ENCODE results near the gene IQCC.
"Not testable (repeated sequence)": the region's sequence is repeated elsewhere in the genome, so short reads cannot be mapped to it uniquely, and the experiment has no call there.

Gene IQCC

GRCh38 chr1:32205401-32206370 lies at the start of gene IQCC:
Gene IQCC, plus strand, starts transcription at chr1:32205671. Its CDS starts 11 bp downstream, at chr1:32205682.
- DNase-seq (ENCODE audit: low read depth in 2 of 2) = peak; percentile 82 to 84

- no peak for DNase-seq (ENCODE audit: low read depth in 2 of 2)
These were observed 46.3 kb upstream of the IQCC start for GRCh38 chr1:32159189-32159588.

- DNase-seq (ENCODE audit: low read depth in 2 of 2) = no peak
These were observed 42.1 kb upstream of the IQCC start for GRCh38 chr1:32163405-32163804.

GRCh38 chr1:32165633-32166032 lies 39.8 kb upstream of the IQCC start:
- not testable (repeated sequence) for DNase-seq (ENCODE audit: low read depth in 2 of 2)

- no peak for DNase-seq (ENCODE audit: low read depth in 2 of 2)
These were observed 34.5 kb upstream of the IQCC start for GRCh38 chr1:32170991-32171390.

GRCh38 chr1:32172621-32173245 lies 32.7 kb upstream of the IQCC start:
- DNase-seq (ENCODE audit: low read depth in 2 of 2) = no peak

GRCh38 chr1:32178380-32179192 lies 26.9 kb upstream of the IQCC start:
- no peak for DNase-seq (ENCODE audit: low read depth in 2 of 2)

GRCh38 chr1:32179193-32179442 lies 26.4 kb upstream of the IQCC start:
- no peak for DNase-seq (ENCODE audit: low read depth in 2 of 2)

GRCh38 chr1:32179443-32180185 lies 25.9 kb upstream of the IQCC start, which contains the start of gene TXLNA:
Gene TXLNA, plus strand, starts transcription at chr1:32179675. Its CDS starts 671 bp downstream, at chr1:32180346.
- peak; percentile 90 to 91 for DNase-seq (ENCODE audit: low read depth in 2 of 2)

- DNase-seq (ENCODE audit: low read depth in 2 of 2) = peak in 1 of 2 donors; percentile 25
These were observed 25.0 kb upstream of the IQCC start for GRCh38 chr1:32180186-32181060.

GRCh38 chr1:32181065-32181464 lies 24.4 kb upstream of the IQCC start:
- DNase-seq (ENCODE audit: low read depth in 2 of 2) = no peak

- no peak for DNase-seq (ENCODE audit: low read depth in 2 of 2)
These were observed 23.9 kb upstream of the IQCC start for GRCh38 chr1:32181563-32181962.

- DNase-seq (ENCODE audit: low read depth in 2 of 2) = no peak
These were observed 23.4 kb upstream of the IQCC start for GRCh38 chr1:32182060-32182459.

GRCh38 chr1:32184650-32185049 lies 20.8 kb upstream of the IQCC start:
- DNase-seq (ENCODE audit: low read depth in 2 of 2) = no peak

GRCh38 chr1:32186077-32186476 lies 19.4 kb upstream of the IQCC start:
- DNase-seq (ENCODE audit: low read depth in 2 of 2) = no peak

- no peak for DNase-seq (ENCODE audit: low read depth in 2 of 2)
These were observed 19.0 kb upstream of the IQCC start for GRCh38 chr1:32186491-32186890.

- DNase-seq (ENCODE audit: low read depth in 2 of 2) = no peak
These were observed 17.6 kb upstream of the IQCC start for GRCh38 chr1:32187850-32188249.

GRCh38 chr1:32192220-32192948 lies 13.1 kb upstream of the IQCC start:
- DNase-seq (ENCODE audit: low read depth in 2 of 2) = no peak

GRCh38 chr1:32194984-32195383 lies 10.5 kb upstream of the IQCC start:
- no peak for DNase-seq (ENCODE audit: low read depth in 2 of 2)

GRCh38 chr1:32195531-32195930 lies 9.9 kb upstream of the IQCC start:
- DNase-seq (ENCODE audit: low read depth in 2 of 2) = no peak

All from stimulated activated CD8-positive, alpha-beta memory T cell treated with anti-CD3 and anti-CD28 coated beads, Interleukin-15, amount 100 ng/mL, for 48 hours (primary cell).